NCI-H1930 (cell line): Measurements from ENCODE around the gene REEP3.

Experiments
- DNase-seq, 2 experiments: peaks; one replicate each; lab custom pipeline; 2025; lab: John Stamatoyannopoulos, UW

The REEP3 gene

DNA sequence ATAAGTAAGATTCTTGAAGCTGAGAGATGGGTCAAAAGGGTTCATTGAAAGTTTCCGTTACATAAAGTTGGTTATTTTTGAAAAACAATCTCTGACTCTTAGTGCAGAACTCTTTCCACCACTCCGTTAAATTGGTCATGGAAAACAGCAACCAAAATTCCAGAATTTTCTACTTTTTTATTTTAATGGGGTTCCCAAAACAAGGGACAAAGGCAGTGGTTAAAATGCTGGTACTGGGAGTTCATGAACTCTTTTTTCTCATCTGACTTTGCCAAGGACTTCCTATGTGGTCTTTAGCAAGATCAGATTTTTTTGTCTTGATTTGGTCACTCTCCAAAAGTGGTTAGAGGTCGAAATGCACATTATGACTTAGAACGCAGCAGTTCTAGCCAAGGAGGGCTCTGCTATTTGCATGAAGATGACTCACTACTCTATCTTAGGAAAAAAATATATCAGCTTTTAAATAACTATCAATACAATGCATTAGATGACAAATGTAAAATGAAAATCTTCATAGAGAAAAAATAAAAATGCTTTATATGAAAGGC lies 145.7 kb downstream of the REEP3 start:
- DNase-seq, result no peak

GRCh38 chr10:63667596-63668480 lies 146.6 kb downstream of the REEP3 start:
- no peak for DNase-seq

- no peak for DNase-seq
Measured at GRCh38 chr10:63670291-63670898, 149.2 kb downstream of the REEP3 start.

- no peak for DNase-seq
Measured at GRCh38 chr10:63671317-63671937, 150.2 kb downstream of the REEP3 start.

DNA sequence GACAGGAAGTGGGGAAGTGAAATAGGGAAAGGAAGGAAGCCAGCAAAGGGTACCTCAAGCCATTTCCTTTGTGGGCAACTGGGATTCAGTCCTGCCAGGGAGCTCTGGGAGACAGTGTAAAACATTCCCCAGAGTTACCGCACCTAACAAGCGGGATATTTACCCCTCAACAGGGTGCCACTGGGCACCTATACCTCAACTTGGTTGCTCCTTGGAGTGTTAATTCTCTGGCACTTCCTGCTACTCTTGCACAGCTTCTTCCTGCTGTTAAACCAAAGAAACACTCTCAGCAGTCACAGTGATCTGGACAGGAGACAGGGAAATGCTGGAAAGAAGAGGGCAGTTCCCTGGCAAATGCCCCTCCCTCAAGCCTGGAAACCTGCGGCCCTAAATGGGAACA lies 151.3 kb downstream of the REEP3 start:
- DNase-seq, result no peak

DNA sequence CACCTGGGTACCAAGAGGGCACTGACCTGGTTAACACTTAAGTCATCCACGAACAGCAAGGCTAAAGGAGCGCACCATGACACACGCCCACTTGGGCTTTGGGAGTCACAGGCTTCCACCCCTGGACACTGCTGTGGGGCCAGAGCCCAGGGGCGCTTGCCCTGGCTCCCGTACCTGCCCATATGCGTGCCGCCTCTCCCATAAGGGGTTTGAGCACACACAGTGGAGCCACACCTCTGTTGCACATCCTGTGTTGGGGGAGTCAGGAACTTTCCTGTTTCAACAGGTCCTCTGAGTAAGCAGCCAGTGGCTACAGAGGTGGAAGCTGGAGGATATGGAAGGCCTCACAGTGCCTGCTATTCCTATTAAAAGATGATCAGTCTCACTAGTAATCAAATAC lies 152.0 kb downstream of the REEP3 start:
- no peak for DNase-seq

DNA sequence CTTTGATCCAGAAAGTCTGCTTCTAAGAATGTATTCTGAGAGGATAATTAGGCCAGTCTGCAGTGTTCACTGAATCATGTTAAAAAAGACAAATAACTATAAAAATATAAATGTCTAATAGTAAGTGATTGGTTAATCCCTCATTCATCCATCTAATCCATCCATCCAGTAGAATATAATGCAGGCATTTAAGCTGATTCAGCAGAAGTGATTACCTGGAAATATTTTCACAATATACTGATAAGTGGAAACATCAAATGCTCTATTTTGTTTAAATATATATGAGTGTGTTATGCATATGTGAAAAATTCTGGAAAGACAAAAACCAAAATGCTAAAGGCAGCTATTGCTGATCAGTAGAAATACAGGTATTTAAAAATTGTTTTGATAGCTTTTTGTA lies 152.6 kb downstream of the REEP3 start:
- DNase-seq, result no peak
